Lower leg skin (tissue), 3 donors: ENCODE data around the gene TMEM132E.

Experiments used
- CTCF ChIP-seq, 3 donors: fragments of 450-650 bp; IDR thresholded peaks; one replicate each; pipeline ENCODE4 v1.5.1; 2016; ENCODE audit warnings: antibody characterized with exemption in 3 of 3, mild to moderate bottlenecking in 3 of 3, moderate library complexity in 2 of 3
- POLR2A ChIP-seq, 2 donors: fragments of 450-650 bp; IDR thresholded peaks; one replicate each; pipeline ENCODE4 v1.6.1; 2016 to 2017; ENCODE audit warnings: antibody characterized with exemption in 2 of 2, mild to moderate bottlenecking in 1 of 2, moderate library complexity in 1 of 2

- TF ChIP-seq CTCF (IDR thresholded peaks at IDR 0.05) (no peak), POLR2A (IDR thresholded peaks at IDR 0.05) (no peak)
Observed at GRCh38 chr17:34633351-34633750, 54.0 kb downstream of the TMEM132E start.
